Neural progenitor cell (in vitro differentiated cells): ENCODE results near the gene OR7G3.

Source experiments
- EZH2 ChIP-seq: fragments of 200-600 bp; sonication (generic); IDR thresholded peaks from 2 replicates; pipeline ENCODE4 v1.6.1; 2017; ENCODE audit warnings: antibody characterized with exemption, mild to moderate bottlenecking, moderate library complexity
- TF ChIP-seq, protein P1 (sequence below): fragments of 200-600 bp; sonication (generic); IDR thresholded peaks from 2 replicates; pipeline ENCODE4 v1.5.1; 2017; ENCODE audit warnings: antibody characterized with exemption, mild to moderate bottlenecking

DNA sequence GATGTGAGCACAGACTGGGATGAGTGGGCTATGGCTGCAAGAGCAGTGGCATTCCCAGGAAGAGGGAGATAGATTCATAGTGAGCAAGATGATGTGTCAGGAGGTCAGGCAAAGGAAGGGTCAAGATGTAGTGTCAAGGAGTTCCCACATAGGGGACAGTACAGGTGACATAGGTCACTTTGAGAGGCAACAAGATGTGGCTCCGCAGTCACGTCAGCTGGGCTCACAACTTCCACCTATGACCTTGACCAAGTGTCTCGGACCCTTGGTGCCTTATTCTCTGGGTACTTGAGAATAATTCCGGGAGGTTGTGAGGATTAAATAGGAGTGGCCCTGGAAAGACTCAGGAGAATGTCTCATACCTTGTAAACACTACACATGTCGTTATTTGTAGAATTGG, 23.9 kb upstream of the OR7G3 start:
- TF ChIP-seq, protein P1, sequence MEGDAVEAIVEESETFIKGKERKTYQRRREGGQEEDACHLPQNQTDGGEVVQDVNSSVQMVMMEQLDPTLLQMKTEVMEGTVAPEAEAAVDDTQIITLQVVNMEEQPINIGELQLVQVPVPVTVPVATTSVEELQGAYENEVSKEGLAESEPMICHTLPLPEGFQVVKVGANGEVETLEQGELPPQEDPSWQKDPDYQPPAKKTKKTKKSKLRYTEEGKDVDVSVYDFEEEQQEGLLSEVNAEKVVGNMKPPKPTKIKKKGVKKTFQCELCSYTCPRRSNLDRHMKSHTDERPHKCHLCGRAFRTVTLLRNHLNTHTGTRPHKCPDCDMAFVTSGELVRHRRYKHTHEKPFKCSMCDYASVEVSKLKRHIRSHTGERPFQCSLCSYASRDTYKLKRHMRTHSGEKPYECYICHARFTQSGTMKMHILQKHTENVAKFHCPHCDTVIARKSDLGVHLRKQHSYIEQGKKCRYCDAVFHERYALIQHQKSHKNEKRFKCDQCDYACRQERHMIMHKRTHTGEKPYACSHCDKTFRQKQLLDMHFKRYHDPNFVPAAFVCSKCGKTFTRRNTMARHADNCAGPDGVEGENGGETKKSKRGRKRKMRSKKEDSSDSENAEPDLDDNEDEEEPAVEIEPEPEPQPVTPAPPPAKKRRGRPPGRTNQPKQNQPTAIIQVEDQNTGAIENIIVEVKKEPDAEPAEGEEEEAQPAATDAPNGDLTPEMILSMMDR = no peak
- no peak for TF ChIP-seq EZH2
